HFFc6 (cell line): Measurements from ENCODE around the gene ZNF597. TPM values are rescaled to one million over a fixed set of nuclear protein-coding genes. Genes with fewer than 3 reads are reported as not detected.

Experiments used
- DNase-seq: peaks from one replicate; pipeline ENCODE4 v3.0.0-alpha.2; 2018
- H3K27ac Mint-ChIP-seq: 2 replicates; pipeline ENCODE4 v1.8.0; 2020; ENCODE audit warnings: mild to moderate bottlenecking, mixed read lengths
- H3K27me3 Mint-ChIP-seq: 2 replicates; pipeline ENCODE4 v1.8.0; 2021; ENCODE audit warnings: mild to moderate bottlenecking, moderate library complexity, mixed read lengths; ENCODE audit not compliant: insufficient read depth
- H3K36me3 Mint-ChIP-seq: 2 replicates; pipeline ENCODE4 v1.8.0; 2021; ENCODE audit warnings: low read depth, mixed read lengths
- H3K4me1 Mint-ChIP-seq: 2 replicates; pipeline ENCODE4 v1.8.0; 2020; ENCODE audit warnings: low read depth, mixed read lengths
- H3K4me3 Mint-ChIP-seq: 2 replicates; pipeline ENCODE4 v1.8.0; 2020; ENCODE audit warnings: mild to moderate bottlenecking, moderate library complexity, mixed read lengths
- H3K9me3 Mint-ChIP-seq: 2 replicates; pipeline ENCODE4 v1.8.0; 2020; ENCODE audit warnings: mild to moderate bottlenecking, mixed read lengths
- CTCF ChIP-seq: fragments of 200-600 bp; sonication (generic); IDR thresholded peaks from 2 replicates; pipeline ENCODE4 v1.5.0; 2021; ENCODE audit warnings: antibody characterized with exemption, mild to moderate bottlenecking
- total RNA-seq, 6 experiments: library from RNA; stranded (reverse); fragmentation: NEBNext Ultra II Directional; extraction: Animal tissue kit (Norgen Biotek cat#: 25700); gene quantifications; 2 replicates in 1 of 6; 3 replicates in 5 of 6; pipeline ENCODE4 v1.2.3, GENCODE V29; 2021

The ZNF597 gene
- total RNA-seq, 6 experiments from 2014 or later: 1.6 to 2.3 (median 1.8) TPM

GRCh38 chr16:3408561-3409197, 34.6 kb downstream of the ZNF597 start:
- Mint-ChIP-seq H3K4me1 (no peaks in the 10 kb centered on the region), H3K27ac (no peak overlapping the region), H3K36me3 (peaks cover 83% of the 10 kb centered on the region), H3K27me3 (no peaks in the 10 kb centered on the region; the same call in none of the 2 replicates), H3K4me3 (no peak overlapping the region), H3K9me3 (peaks cover 92% of the 10 kb centered on the region)
- TF ChIP-seq CTCF: no peak
- no peak for DNase-seq

GRCh38 chr16:3401719-3402397, 41.4 kb downstream of the ZNF597 start:
- H3K36me3 Mint-ChIP-seq: peaks cover 61% of the 10 kb centered on the region
- no peak for TF ChIP-seq CTCF
- peak; percentile 3 for DNase-seq

GRCh38 chr16:3400779-3401688, 42.3 kb downstream of the ZNF597 start, which contains the start of the genes ZNF174 and ZSCAN32:
Gene ZNF174, plus strand, starts transcription at chr16:3401215. Its CDS starts 790 bp downstream, at chr16:3402005.
Gene ZSCAN32, minus strand, starts transcription at chr16:3401004. Its CDS starts 3,447 bp downstream, at chr16:3397557.
- Mint-ChIP-seq H3K27me3 (no peaks in the 10 kb centered on the region), H3K4me3 (peak within 1 kb of the TSS; percentile 91), H3K9me3 (peaks cover 36% of the 10 kb centered on the region), H3K36me3 (peaks cover 61% of the 10 kb centered on the region), H3K4me1 (peaks cover 9% of the 10 kb centered on the region), H3K27ac (peak within 1 kb of the TSS; percentile 81)
- peak; percentile 99 for DNase-seq
- TF ChIP-seq CTCF: no peak

More at GRCh38 chr16:3401719-3402397, 41.4 kb downstream of the ZNF597 start:
- Mint-ChIP-seq H3K27ac (peak overlapping the region; percentile 81), H3K9me3 (peaks cover 44% of the 10 kb centered on the region), H3K4me1 (peaks cover 9% of the 10 kb centered on the region), H3K27me3 (no peaks in the 10 kb centered on the region), H3K4me3 (peak overlapping the region; percentile 91)

- Mint-ChIP-seq H3K4me3 (peak overlapping the region; percentile 91), H3K4me1 (peaks cover 9% of the 10 kb centered on the region), H3K9me3 (peaks cover 30% of the 10 kb centered on the region), H3K27me3 (no peaks in the 10 kb centered on the region), H3K27ac (peak overlapping the region; percentile 52), H3K36me3 (peaks cover 61% of the 10 kb centered on the region)
- TF ChIP-seq CTCF: no peak
- no peak for DNase-seq
These were observed 42.9 kb downstream of the ZNF597 start for GRCh38 chr16:3400446-3400778.

GRCh38 chr16:3389663-3390338, 53.5 kb downstream of the ZNF597 start:
- H3K36me3 Mint-ChIP-seq: peaks cover 82% of the 10 kb centered on the region
- H3K9me3 Mint-ChIP-seq: peaks cover 58% of the 10 kb centered on the region
- no peak for TF ChIP-seq CTCF
- no peak for DNase-seq
- no peak overlapping the region for H3K27ac Mint-ChIP-seq
- H3K27me3 Mint-ChIP-seq: no peaks in the 10 kb centered on the region; the same call in 1 of the 2 replicates
- H3K4me3 Mint-ChIP-seq: no peak overlapping the region
- H3K4me1 Mint-ChIP-seq: no peaks in the 10 kb centered on the region
